ENCODE data around the gene AQP2.
"Not testable (repeated sequence)": the region's sequence is repeated elsewhere in the genome, so short reads cannot be mapped to it uniquely, and the experiment has no call there.

Gene AQP2

GRCh38 chr12:49987625-49988303 lies 37.2 kb downstream of the AQP2 start:
- no peak for DNase-seq (ENCODE audit: low read depth in 2 of 2)

DNA sequence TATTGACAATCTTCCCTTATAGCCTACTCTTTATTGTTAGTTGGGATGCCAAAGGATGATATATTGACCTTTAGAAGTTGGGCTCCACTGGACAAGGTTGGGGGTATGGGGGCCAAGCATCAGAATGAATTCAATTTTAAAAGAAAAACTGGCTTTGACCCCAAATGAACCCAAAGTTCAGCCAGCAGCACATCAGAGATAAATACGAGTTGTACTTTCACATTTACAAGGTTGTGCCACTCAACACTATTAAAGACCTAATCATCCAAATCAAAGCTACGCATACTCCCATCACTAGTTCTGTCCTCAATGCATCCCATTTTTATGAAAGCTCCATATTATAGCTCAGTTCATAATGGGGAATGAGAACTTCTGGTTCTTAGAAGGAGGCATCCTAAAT lies 38.9 kb downstream of the AQP2 start:
- not testable (repeated sequence) for DNase-seq (ENCODE audit: low read depth in 2 of 2)

GRCh38 chr12:49990273-49990672 lies 39.7 kb downstream of the AQP2 start:
- no peak for DNase-seq (ENCODE audit: low read depth in 2 of 2)

DNA sequence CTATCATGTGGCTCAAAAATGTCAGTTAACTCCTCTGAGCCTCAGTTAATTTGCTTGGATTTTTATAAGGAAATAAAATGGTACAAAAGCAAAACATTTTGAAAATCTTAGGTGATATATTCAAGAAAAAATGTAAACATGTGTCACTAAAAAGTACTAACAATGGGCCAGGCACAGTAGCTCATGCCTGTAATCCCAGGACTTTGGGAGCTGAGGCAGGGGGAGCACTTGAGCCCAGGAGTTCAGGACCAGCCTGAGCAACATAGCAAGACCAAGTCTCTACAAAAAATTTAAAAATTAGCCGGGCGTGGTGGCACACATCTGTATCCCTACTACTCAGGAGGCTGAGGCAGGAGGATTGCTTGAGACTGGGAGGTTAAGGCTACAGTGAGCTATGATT lies 47.9 kb downstream of the AQP2 start:
- DNase-seq (ENCODE audit: low read depth in 2 of 2): no peak

DNA sequence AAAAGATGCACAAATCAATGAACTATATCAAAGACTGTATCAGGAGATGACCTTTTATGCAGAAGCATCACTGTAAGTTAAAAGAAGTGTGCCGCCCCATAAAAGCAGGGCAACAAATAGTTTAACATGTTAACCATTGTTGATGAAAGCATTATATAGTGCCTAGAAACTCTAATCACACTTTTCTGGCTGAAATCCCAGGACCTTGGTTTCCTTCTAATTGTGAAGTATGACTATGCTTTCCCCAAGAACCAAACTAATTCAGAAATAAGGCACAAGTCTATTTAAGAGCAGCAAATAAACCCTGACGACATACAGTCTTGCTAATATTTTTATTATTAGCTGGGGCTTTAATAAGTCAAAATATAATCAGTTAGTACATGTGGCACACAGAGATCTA lies 53.1 kb downstream of the AQP2 start:
- DNase-seq (ENCODE audit: low read depth in 2 of 2): no peak

DNA sequence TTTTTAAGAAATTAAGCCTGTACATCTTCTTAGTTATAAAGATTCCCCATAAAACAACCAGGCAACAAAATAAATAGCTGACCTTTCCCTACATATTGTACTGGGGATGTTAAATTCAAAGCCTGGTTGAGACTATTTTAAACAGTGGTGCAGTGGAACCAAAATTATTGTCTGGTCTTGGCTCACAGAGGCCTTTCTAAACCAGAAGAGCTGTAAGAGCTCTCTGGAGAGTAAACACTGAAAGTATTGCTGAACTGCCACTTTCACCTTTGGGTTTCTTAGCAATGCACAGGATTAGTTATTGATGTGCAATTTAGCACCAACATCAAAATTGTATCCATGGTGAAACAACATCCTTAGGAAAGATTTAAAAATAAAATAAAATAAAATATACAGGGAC lies 54.2 kb downstream of the AQP2 start:
- no peak for DNase-seq (ENCODE audit: low read depth in 2 of 2)

- no peak for DNase-seq (ENCODE audit: low read depth in 2 of 2)
Observed at GRCh38 chr12:50005175-50005574, 54.6 kb downstream of the AQP2 start.

GRCh38 chr12:50006280-50006679 lies 55.7 kb downstream of the AQP2 start:
- DNase-seq (ENCODE audit: low read depth in 2 of 2): no peak

- DNase-seq (ENCODE audit: low read depth in 2 of 2): no peak
Observed at GRCh38 chr12:50006754-50007442, 56.4 kb downstream of the AQP2 start.

Measured in activated CD4-positive, alpha-beta T cell treated with anti-CD3 and anti-CD28 coated beads for 24 hours (primary cell).